Measurements from ENCODE around the gene FBXW2.
"Not testable (repeated sequence)": the region's sequence is repeated elsewhere in the genome, so short reads cannot be mapped to it uniquely, and the experiment has no call there.

The FBXW2 gene, protein sequence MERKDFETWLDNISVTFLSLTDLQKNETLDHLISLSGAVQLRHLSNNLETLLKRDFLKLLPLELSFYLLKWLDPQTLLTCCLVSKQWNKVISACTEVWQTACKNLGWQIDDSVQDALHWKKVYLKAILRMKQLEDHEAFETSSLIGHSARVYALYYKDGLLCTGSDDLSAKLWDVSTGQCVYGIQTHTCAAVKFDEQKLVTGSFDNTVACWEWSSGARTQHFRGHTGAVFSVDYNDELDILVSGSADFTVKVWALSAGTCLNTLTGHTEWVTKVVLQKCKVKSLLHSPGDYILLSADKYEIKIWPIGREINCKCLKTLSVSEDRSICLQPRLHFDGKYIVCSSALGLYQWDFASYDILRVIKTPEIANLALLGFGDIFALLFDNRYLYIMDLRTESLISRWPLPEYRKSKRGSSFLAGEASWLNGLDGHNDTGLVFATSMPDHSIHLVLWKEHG

DNA sequence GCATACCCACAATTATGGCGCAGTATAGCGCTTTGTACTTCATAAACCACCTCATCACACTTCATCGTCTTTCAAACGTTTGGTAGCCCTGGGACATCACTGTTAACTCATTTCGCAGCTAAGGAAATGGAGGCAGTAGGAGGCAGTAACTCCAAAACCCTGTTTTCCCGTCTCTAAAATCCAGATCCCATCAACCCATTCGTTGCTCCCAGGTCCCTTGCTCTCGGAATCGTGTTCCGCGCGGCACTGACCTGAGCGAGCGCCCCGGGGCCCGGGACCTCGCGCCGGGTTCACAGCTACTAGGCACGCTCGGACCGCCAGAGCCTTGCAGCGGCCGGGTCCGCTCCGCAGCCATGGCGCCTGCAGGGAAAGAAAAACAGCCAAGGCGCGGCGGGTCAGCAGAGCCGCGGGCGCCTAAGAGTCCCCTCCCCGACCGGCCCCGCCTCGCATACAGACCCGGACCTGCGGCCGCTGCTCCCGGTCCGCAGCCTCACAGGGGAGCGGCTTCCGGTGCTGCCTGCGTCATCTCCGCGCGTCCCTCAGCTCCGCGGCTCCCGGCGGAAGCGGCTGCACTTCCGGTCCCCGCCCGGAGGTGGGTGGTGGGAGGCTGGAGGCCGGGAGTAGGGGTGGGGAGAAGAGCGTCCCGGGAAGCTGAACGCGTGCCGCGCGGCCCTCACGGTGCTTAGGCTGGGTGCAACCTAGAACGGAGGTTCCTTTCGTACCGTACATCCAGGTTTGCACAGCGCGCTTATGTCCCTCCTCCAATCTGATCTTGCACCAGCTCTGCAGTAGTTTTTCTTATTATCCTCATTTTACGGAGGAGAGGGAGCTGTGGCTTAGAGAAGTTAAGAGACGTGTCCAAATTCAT lies at the start of gene FBXW2:
FBXW2 (minus strand) TSS at position 519 of the 868 bp plus-strand sequence. CDS start 5,158 bp downstream, outside the sequence.
- DNase-seq (ENCODE audit: extremely low read depth in 1 of 2, low read depth in 1 of 2), result peak; percentile 45 to 76

DNA sequence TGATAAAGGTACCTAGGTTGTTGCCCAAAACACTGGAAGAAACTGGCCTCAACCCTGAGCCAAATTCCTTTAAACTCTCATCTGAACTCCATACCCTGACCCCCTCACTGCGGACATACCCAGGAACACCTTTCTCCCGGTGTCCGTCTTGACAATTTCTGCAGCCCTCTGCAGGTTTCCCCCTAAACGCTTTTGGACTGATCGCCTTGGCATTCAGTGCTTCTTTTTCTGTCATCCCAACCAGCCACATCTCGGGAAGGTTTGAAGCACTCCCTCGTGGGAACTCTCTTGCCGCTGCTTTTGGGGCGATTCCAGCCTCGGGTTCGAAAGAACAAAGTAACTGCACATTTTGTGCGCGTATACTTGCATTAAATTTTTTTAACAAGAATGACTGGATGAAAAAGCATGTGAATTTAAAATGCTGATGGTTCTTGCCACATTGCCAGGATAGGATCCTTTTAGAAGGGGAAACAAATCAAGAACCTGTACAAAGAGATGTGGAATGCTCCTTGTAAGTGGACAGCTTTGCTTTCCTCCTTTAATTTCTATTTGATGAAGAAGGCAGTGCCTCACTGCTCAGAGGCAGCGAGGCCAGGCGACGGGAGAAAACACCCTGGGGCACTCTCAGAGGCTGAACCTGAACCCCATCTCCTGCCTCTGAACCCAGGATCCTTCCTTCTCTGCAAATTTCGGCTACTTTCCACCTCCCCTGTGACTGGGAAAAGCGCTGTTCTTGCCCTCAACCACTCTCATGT lies 48.9 kb upstream of the FBXW2 start:
- no peak for DNase-seq (ENCODE audit: extremely low read depth in 1 of 2, low read depth in 1 of 2)

DNA sequence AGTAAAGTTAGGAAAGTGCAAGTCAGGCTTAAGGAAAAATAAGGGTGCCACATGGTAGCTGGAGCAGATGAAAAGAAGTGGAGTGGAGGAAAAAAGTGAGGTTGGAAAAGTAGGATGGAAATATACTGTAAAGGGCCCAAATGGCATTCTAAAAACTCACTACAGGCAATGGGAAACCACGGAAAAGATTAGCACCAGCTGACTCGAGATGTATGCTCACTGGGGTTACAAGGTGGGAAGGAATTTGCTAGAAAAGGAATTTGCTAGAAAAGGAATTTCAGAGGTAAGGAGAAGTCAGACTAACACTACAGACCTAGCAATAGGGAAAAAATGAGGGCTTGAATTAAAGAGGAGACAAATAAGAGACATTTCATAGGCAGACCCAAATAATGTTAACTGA lies 45.9 kb upstream of the FBXW2 start:
- DNase-seq (ENCODE audit: extremely low read depth in 1 of 2, low read depth in 1 of 2), result no peak

DNA sequence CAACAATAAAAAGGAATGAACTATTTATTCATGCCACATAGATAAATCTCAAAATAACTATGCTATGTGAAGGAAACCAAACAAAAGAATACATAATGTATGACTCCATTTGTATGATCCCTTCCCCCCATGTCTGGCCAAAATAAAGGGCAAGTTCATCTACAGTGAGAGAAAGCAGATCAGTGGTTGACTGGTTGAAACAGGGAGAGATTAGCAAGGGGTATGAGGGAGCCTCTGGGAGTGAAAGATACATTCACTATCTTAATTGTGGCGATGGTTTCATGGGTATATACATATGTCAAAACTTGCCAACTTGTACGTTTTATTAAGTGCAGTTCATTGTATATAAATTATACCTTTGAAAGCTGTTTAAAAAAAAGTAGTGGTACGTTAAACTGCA lies 44.7 kb upstream of the FBXW2 start:
- DNase-seq (ENCODE audit: extremely low read depth in 1 of 2, low read depth in 1 of 2), result no peak

DNA sequence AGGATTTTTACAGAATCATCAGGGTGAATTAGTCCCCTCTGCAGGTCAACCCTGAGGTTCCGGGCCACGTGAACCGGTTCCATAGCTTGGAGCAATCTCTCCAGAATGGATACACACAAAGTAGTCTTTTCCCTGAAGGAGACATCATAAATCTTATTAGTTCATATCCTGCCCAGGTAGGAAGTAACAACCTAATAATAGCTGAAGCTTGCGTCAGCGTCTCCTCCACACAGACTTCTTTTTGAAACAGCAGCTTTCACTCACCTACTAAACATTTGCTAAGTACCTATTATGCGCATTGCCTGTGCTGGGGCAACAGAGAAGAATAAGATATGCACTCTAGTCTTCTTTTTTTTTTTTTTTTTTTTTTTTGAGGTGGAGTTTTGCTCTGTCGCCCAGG lies 40.1 kb upstream of the FBXW2 start:
- DNase-seq (ENCODE audit: extremely low read depth in 1 of 2, low read depth in 1 of 2), result no peak

DNA sequence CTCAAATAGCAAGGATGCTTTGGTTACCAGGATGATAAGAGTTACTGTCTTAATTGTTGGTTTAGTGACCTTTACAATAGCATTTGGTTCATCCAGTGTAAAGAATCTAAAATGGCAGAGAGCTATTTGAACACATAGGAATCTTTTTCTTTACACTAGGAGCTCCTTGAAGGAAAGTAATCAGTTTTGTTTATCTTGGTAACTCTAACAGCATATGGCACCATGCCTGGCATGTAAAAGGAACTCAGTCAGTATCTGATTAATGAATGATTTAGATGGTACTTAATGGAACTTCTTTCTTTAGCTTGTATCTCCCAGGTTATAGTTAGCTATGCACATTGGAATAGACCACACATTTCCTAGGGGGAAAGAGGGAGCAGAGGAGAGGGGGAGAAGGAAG lies 39.6 kb upstream of the FBXW2 start:
- no peak for DNase-seq (ENCODE audit: extremely low read depth in 1 of 2, low read depth in 1 of 2)

DNA sequence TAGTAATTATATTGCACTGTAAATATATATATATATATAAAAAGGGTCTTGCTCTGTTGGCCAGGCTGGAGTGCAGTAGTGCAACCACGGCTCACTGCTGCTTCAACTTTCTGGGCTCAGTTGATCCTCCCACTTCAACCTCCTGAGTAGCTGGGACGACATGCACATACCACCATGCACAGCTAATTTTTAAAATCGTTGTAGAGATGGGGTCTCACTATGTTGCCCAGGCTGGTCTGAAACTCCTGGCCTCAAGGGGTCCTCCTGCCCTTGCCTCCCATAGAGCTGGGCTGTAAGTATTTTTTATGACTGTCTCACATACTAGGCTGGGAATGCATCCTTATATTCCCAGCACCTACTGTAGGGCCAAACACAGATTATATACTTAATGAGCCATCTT lies 37.6 kb upstream of the FBXW2 start:
- DNase-seq (ENCODE audit: extremely low read depth in 1 of 2, low read depth in 1 of 2), result no peak

DNA sequence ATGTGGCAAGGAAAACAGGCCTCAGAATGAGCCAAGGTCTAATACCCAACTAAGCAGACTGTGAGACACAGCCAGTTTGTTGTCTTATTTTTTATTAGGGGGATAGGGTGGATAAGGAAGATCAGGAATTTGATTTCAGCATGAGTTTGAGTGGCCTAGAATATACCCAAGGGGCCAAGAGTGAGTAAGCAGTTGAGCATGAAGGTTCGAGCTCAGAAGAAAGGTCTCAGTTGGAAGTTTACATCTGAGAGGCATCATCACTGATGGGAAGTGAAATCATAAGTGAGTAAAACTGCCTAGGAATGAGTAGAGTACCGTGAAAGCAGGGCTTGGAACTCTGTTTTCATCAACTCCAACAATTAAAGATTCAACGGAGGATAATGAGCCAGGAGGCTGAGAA lies 36.9 kb upstream of the FBXW2 start:
- no peak for DNase-seq (ENCODE audit: extremely low read depth in 1 of 2, low read depth in 1 of 2)

DNA sequence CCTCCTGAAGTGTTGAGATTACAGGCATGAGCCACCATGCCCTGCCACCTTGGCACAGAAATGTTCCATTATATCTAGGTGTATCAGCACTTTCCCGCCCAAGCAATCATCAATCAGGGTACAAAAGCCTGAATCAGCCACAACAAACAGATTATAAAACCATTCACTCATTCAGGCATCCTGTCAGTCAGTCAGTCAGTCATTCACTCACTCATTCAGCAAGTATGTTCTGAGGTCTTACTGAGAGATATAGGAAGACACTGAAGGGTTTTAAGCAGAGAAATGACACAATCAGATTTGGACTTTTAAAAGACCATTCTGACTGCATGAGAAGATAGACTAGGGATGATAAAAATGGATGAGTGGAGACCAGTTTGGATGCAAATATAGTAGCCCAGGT lies 36.4 kb upstream of the FBXW2 start:
- DNase-seq (ENCODE audit: extremely low read depth in 1 of 2, low read depth in 1 of 2), result no peak

DNA sequence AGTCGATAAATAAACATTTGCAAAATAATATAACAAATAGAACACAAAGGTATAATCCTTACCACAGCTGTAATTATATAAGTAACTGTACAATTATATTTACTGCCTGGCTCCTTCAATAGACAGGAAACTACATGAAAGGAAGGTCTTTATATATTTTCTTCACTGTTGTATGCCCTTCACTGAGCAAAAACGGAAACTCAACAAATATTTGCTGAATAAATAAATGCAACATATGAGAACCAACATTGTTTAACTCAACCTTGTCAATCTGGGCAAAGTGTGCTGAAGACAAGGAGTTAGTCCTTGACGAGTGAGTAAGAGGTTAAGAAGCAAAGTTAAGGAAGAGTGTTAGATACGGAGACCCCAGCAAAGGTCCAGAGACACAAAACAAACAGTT lies 26.9 kb upstream of the FBXW2 start:
- DNase-seq (ENCODE audit: extremely low read depth in 1 of 2, low read depth in 1 of 2), result no peak

DNA sequence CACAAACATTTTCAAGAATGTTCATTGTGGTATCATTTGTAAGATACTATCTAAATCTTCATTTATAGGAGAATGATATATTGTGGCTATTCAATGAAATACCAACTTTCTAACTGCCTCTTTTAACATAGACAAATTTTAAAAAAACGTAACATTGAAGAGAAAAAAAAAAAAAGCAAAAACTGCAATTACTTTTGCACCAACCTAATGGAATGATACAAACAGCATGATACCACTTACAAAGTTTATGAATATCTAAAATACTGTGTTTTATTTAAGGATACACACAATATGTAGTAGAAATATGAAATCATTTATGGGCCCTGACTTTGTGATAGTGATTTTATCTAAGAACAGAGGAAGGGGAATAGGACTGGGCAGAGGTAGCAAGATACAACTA lies 25.4 kb upstream of the FBXW2 start:
- DNase-seq (ENCODE audit: extremely low read depth in 1 of 2, low read depth in 1 of 2), result no peak

DNA sequence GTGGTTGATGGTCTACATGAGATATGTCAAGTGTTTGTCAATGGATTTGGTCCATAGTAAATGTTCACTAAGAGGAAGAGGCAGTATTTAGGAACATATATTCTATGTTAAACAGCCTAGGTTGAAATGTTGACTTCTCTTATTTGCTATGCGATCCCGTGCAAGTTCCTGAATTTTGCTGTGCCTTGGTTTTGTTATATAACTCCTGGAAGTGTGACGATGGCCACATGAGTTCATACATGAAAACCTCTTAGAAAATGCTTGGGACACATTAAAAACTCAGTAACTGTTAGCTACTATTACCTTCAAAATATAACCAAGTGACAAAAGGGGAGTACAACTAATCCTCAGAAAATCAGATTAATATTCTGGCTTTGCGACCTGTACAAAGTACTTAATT lies 21.9 kb upstream of the FBXW2 start:
- no peak for DNase-seq (ENCODE audit: extremely low read depth in 1 of 2, low read depth in 1 of 2)

DNA sequence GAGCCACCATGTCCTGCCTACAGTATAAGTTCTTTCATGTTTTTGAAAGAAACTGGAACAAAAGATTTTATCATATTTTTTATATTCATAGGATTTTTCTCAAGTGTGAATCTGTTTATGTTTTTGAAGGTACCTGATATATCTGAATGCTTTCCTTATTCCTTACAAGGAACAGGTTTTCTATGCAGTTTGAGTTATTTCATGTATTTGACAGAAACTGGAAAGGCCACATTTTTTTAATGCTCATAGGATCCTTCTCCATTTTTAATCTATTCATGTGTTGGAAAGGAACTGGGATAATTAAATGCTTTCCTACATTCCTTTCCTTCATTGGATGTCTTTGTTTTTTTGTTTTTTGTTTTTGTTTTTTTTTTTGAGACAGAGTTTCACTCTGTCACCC lies 15.7 kb upstream of the FBXW2 start:
- no peak for DNase-seq (ENCODE audit: extremely low read depth in 1 of 2, low read depth in 1 of 2)

DNA sequence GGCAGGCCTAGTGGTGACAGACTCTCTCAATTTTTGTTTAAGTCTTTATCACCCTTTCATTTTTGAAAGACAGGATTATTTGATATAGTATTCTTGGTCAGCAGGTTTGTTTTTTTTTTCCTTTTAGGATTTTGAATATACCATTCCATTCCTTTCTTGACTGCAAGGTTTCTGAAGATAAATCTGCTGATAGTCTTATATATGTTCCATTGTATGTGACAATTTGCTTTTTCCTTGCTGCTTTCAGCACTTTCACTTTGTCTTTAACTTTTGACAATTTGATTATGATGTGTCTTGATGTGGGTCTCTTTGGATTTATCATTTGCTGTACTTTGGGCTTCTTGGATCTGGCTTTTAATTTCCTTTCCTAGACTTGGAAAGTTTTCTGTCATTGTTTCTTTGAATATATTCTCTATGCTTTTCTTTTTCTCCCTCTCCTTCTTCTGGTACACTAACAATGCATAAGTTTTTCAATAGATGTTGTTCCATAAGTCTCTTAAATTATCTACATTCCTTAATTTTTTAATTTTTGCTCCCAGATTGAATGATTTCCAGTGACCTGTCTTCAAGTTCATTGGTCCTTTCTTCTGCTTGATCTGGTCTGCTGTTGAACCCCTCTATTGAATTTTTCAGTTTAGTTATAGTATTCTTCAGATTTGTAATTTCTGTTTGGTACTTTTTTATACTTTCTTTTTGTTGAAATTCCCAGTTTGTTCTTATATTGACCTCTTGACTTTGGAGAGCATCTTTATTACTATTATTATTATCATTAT lies 14.6 kb upstream of the FBXW2 start:
- DNase-seq (ENCODE audit: extremely low read depth in 1 of 2, low read depth in 1 of 2), result no peak

DNA sequence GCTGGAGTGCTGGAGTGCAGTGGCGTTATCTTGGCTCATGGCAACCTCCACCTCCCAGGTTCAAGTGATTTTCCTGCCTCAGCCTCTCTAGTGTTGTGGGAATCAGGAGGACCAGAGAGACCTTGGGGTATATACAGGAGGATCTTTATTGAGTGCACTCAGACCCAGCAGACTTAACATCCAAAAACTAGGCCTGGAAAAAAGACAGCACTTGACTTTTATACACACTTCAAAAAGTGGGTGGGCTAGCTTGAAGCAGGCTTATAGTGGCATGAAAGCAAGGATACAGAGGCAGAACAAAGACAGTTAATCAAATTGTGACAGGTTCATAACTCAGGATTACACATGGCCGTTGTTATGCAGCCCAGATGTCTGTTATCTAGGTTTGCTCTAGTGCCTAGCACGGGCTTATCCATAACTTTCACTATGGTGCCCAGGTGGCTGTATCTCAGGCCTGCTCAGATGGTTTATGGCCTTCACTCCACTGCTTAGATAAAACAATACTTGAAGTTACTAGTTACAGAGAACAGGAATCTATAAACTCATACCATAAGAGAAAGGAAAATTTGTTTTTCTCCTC lies 11.7 kb upstream of the FBXW2 start:
- DNase-seq (ENCODE audit: extremely low read depth in 1 of 2, low read depth in 1 of 2), result not testable (repeated sequence)

DNA sequence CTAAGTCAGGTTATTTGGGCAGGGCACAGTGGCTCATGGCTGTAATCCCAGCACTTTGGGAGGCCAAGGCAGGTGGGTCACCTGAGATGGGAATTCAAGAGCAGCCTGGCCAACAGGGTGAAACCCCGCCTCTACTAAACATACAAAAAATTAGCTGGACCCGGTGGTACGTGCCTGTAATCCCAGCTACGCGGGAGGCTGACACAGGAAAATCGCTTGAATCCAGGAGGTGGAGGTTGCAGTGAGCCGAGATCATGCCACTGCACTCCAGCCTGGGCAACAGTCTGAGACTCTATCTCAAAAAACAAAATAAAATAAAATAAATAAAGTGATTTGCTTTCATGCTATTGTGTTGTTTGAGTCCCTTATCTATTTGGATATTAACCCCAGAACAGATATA lies 8.2 kb upstream of the FBXW2 start:
- DNase-seq (ENCODE audit: extremely low read depth in 1 of 2, low read depth in 1 of 2), result no peak

DNA sequence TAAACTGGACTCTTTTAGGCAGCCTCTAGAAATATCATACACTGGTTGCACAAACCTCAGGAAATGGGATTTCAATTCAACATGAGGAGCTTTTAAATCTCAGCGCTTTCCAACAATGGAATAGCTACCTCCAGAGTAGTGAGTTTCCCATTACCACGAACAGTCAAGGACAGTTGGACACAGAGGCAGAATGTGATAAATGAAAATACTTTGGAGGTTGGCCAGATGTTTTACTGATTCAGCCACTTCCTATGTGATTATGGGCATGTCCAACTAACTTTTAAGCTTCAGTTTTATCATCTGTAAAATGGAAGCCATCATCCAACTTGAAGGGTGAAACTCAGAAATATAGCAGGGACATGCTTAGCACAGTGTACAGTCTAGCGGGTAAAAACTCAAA lies 2.1 kb downstream of the FBXW2 start:
- DNase-seq (ENCODE audit: extremely low read depth in 1 of 2, low read depth in 1 of 2), result no peak

DNA sequence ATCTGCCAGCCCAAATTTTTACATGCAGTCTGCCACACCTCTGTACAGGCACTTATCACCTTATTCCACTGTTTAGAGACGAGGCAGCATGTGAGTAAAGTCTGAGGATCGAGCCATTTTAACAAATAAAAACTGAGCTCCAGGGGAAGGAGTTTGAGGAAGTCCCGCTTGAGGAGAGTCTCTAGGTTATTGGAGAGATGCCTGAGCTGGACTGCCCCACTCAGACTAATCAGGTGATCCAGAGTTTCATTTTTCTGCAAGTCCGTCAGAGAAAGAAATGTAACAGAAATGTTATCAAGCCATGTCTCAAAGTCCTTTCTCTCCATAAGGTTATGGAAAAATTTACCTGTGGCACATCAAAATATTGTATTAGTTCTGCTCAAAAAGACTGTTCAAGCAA lies 5.3 kb downstream of the FBXW2 start:
- DNase-seq (ENCODE audit: extremely low read depth in 1 of 2, low read depth in 1 of 2), result no peak

DNA sequence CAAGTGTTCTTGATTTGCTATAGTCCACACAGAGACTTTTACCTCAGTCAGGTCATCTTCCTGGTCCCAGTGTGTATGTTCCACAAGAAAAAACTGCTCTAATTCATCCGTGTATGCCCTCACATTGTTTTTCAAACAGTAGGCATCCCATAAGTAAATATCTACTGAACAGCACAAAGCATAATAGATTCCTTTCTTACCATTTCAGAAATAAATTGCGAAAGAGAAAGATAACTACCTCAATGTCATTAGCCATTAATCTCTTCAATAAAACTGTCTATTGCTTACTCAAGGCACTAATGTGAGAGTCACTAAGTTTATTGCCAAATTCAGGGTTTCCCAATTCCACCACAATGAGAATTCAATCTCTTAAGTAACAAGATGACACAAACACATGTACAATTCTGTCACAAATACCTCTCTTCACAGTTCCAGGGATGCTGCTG lies 9.6 kb downstream of the FBXW2 start:
- no peak for DNase-seq (ENCODE audit: extremely low read depth in 1 of 2, low read depth in 1 of 2)

DNA sequence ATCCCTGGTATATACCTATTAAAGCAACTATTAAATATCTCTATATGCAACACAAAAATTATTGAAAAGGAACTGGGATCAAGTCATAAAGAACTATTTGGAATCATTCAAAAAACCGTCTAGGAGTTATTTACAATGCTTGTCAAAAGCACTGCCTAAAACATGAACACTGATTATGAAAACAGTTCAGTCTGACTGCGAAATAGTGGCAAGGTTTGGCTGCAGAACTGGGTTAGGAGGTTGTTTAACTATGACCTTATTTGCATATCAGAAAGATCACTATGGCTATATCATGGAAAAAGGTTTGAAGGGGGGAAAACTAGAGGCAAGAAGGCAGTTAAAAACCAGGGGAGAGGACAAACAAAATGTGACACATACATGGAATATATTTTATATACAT lies 12.0 kb downstream of the FBXW2 start:
- no peak for DNase-seq (ENCODE audit: extremely low read depth in 1 of 2, low read depth in 1 of 2)

All from activated CD8-positive, alpha-beta memory T cell treated with anti-CD3 and anti-CD28 coated beads for 1 hour (primary cell).